GM08714 (cell line): ENCODE data around the gene FAM200B.

Source experiments
- H3K4me3 ChIP-seq: fragments of 200-500 bp; sonication (Bioruptor generic); 2 replicates; pipeline ENCODE4 v1.5.1; 2014; ENCODE audit warnings: mild to moderate bottlenecking, low read length, inconsistent platforms
- ZNF274 ChIP-seq: IDR thresholded peaks from 2 replicates; pipeline ENCODE4 v1.6.1; 2012; ENCODE audit warnings: mild to moderate bottlenecking, low read depth, low read length

Gene FAM200B

DNA sequence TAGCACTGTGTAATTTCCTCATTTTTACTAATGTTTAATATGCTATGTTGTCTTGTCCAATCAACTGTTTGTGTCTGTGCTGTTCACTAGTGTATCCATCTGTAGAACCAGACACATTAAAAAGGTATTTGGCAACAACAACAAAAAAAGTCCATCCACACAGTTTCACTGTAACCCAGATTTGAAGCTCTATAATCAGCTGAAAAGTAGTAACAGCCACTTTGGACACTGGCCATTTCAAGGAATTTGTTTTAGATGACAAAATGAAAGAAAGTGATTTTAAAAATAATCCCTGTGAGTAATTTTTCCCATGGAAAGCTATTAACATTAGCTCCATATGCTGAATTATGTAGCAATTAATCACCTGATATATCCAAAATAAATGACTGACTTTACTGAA is 24.3 kb upstream of the FAM200B start:
- H3K4me3 ChIP-seq: no peak overlapping the region
- TF ChIP-seq ZNF274: no peak

DNA sequence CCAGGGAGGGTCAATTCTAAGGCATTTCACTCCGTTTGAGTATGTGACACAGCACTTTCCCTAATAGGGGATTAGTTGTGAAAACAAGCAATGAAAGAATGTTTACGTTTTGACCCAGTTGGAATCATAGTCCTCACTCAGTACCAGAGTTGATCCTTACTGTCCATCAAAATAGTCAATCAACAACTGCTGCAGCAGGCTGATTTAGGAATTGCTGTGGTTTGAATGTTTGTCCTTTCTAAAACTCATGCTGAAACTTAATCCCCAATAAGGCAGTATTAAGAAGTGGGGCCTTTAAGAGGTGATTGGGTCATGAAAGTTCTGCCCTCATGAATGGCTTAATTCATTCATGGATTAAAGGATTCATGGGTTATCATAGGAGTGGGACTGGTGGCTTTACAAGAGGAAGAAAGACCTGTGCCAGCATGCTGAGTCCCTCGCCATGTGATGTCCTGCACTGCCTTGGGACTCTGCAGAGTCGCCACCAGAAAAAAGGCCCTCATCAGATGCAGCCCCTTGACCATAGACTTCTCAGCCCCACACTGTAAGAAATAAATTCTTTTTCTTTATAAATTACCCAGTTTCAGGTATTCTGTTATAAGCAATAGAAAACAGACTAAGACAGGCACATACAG is 23.4 kb upstream of the FAM200B start:
- no peak overlapping the region for H3K4me3 ChIP-seq
- TF ChIP-seq ZNF274: no peak

DNA sequence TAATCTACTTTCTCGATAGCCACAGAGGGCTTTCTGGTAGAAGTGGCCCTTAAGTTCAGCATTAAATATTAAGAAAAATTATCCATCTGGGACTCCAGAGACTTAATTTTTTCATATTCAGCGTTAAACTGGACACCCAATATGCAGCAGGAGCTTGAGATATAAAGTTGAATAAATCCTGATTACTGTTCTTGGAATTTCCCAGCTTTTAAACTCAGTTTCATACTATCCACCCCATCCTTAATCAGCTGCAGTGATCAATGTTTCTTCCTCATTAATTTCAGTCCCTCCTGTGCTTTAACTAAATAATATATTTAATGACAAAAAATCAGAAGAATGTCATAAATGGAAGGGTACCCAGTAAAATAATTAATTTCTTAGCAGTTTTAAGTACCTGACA is 22.8 kb upstream of the FAM200B start:
- TF ChIP-seq ZNF274: no peak
- no peak overlapping the region for H3K4me3 ChIP-seq

DNA sequence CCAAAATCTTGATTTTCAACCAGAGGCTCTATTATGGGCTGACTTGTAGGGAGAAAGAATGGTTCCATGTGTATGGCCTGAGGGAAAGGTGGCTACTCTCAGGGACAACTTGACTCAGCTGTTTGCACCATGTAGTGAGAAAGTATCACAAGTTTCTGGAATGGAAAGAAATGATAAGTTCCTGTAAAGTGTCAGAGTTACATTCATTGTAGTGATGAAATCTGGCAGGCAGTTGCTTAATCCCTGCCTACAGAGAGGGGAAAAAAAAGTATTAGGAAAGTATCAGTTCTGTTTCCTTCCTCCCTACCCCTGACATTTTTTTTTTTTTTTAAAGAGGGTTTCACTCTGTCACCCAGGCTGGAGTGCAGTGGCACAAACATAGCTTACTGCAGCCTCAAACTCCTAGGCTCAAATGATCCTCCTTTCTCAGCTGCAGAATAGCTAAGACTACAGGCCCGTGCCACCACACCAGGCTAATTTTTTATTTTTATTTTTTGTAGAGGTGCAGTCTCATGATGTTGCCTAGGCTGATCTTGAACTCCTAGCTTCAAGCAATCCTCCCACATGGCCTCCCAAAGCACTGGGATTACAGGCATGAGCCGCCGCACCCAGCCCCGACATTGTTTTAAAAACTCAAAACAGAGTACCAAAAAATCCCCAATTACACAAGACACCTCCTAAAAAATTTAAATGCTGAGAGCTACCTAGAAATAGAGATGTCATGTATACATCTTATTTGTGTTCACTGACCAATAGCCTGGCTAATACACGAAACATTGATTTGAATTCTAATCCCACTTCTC is 21.7 kb upstream of the FAM200B start:
- H3K4me3 ChIP-seq: no peak overlapping the region
- TF ChIP-seq ZNF274: no peak

DNA sequence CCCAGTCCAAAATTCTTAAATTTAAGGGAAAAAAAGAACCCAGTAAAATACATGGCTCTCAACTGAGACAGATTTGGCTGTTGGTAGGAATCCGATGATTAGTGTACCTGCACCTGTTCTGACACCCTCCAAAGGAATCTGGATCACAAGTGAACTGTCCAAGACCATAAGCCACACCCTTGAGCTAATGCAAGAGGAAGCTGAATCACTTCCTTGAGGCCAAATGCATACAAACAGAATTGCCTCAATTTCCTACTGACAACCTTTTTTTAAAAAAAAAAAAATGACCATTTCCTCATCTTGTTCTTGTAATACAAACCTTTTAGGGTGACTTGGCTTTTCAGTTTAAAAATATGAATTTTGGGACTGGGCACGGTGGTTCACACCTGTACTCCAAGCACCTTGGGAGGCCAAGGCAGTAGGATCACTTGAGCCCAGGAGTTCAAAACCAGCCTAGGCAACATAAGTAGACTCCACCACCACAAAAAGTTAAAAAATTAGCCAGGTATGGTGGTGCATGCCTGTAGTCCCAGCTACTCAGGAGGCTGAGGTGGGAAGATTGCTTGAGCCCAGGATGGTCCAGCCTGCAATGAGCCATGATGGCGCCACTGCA is 15.8 kb upstream of the FAM200B start:
- no peak for TF ChIP-seq ZNF274
- H3K4me3 ChIP-seq: no peak overlapping the region

DNA sequence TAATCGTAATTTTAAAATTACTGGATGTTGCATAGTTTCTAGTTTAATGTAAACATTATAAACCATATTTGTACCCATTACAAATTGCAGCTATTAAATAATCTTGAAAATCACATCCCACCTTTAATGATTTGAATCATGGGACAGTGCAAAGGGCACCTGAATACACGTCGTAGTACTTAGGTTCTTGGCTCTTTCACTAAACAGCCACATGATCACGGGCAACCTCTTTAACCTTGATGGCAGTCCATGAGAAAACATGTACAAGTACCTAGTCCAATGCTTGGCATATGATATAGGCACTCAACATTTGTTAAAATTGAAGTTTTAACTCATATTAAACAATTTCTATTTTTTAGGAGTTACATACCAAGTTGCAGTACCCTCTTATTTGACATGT is 14.6 kb upstream of the FAM200B start:
- no peak overlapping the region for H3K4me3 ChIP-seq

DNA sequence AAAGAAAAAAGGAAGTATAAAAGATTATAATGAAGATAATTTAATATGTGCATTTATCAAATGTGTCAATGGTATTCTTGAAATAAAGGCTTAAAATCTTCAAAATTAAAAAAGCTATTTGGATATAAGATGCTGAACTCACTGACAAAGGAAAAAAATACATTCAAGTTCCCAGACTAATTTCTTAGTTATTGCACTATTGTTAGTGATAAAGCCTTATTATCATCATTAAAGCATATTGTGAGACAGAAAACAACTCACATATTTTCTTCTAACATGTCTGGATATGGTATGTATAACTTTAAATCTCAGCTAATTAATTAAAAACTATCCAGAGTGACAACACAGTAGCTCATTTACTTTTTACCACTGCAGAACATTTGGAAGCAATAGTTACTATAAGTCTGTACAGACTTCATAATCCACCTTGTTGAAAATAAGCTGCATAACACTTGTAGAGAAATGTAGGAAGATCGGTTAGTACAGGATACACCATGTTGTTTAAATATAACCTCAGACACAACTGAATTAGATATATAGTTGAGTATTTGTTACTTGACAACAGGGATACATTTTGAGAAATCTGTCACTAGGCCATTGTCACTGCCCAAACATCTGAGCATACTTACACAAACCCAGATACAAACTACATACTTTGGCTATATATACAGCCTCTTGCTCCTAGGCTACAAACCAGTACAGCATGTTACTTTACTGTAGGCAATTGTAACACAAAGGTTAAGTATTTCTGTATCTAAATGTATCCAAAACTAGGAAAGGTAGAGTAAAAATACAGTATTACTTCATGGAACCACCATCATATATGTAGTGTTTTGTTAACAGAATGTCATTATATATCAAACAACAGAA is 12.8 kb upstream of the FAM200B start:
- no peak overlapping the region for H3K4me3 ChIP-seq
- TF ChIP-seq ZNF274: no peak

More for the DNA sequence above, 14.6 kb upstream of the FAM200B start:
- no peak for TF ChIP-seq ZNF274

DNA sequence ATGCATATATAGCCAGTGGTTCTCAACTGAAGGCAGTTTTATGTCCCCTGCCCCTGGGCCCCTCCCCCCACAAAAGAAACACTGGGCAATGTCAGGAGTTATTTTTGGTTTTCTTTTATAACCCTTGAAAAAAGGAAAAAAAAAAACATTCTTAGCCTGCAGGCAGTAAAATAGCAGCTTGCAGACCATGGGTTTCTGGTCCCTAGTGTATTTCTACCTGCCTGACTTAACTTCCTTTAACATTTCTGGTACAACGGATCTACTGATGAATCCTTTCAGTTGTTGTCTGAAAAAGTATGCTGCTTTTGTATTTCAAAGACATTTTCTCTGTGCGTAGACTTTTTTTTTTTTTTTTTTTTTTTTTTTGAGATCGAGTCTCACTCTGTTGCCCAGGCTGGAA is 11.1 kb upstream of the FAM200B start:
- no peak for TF ChIP-seq ZNF274
- no peak overlapping the region for H3K4me3 ChIP-seq

DNA sequence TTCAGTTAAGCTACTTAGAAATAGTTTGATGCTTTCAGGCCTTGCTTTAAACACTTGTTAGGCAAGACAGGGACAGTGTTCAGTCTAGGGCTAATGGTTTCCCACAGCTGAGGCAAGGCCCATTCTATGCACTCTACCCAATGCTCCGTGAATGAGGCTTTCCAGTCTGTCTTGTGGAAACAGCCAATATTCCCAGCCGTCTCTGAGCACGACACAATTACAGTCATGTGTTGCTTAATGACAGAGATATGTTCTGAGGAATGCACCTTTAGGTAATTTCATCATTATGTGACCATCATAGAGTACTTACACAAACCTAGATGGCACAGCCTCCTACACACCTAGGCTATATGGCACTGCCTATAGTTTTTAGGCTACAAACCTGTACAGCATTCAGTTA is 9.5 kb upstream of the FAM200B start:
- no peak for TF ChIP-seq ZNF274
- no peak overlapping the region for H3K4me3 ChIP-seq

DNA sequence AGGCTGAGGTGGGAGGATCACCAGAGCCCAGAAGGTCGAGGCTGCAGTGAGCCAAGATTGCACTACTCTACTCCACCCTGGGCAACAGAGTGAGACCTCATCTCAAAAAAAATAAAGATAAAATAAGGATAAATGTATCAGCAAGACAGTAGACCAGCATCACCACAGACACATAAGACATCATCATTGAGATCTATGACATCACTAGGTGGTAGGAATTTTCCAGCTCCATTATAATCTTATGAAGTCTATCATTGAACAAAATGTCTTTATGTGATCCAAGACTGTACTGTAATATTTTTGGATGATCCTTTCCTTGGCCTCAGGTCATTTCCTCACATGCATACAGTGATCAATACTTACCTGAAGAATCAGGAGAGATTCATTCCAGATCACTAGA is 8.3 kb upstream of the FAM200B start:
- no peak overlapping the region for H3K4me3 ChIP-seq
- TF ChIP-seq ZNF274: no peak

DNA sequence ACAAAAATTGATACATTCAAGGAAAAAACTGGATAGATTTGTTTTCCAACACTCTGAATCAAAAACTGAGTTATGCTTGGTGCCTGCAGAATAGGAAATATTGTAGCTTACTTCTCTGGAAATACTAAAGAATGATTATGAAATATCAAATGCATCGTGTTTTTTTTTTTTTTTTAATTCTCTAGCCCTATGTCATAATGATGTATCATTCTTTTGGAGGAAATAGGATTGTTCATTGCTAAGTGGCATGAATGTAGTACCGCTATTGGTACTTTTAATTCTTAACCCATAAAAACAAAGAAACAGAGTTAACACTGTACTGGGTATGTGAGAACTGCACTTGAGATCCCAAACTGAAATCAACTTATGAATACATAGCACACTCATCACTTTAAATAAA is 7.6 kb upstream of the FAM200B start:
- no peak for TF ChIP-seq ZNF274

DNA sequence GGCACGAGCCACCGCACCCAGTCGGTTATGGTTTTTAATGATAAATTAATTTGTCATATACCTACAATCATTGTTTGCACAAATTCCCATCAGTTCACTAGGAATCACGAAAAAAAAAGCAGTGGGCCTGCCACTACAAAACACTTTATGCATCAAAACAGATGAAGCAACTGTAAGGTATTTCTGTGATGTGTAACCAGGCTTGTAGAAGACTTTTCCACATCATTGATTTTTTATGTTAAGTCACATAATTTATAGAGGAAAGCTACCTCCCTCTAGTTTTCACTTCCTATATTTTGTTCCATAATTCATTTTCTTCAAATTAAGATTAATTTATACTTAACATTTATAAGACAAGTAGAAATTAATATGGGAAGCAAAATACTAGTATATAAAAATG is 6.7 kb upstream of the FAM200B start:
- no peak overlapping the region for H3K4me3 ChIP-seq
- no peak for TF ChIP-seq ZNF274

More for the DNA sequence above, 7.6 kb upstream of the FAM200B start:
- no peak overlapping the region for H3K4me3 ChIP-seq

DNA sequence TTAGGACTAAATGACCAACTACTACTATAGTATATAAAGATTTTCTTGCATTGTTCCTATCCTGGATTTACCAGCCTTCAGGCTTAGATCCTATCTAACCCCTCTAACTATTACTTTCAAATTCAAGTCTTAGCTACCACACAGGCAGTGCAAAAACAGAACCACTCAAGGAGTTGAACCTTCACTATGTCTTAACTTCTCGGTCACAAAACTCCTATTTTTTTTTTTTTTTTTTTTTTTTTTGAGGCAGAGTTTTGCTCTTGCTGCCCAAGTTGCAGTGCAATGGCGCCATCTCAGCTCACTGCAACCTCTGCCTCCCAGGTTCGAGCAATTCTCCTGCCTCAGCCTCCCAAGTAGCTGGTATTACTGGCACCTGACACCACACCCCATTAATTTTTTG is 6.3 kb upstream of the FAM200B start:
- no peak for TF ChIP-seq ZNF274

DNA sequence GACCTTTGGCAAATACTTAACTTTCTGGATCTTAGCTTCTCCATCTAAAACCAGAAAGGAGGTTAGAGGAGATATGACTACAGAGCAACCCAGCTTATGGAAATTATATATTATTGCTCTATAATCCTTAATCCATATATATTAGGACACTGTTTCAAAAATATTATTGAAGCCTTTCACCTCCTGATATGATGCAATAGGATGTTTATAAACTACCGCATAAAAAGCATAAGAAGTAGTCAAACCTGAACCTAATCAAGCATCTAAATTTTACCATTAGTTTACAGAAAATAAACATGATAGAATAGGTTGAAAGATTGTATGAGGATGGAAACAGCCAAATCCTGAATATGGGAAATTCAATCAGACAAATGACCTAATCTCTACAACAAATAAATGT is 5.6 kb upstream of the FAM200B start:
- H3K4me3 ChIP-seq: no peak overlapping the region
- no peak for TF ChIP-seq ZNF274

More for the DNA sequence above, 6.3 kb upstream of the FAM200B start:
- no peak overlapping the region for H3K4me3 ChIP-seq
